Mesothelial cell of epicardium (in vitro differentiated cells): ENCODE measurements around the gene SAXO2. TPM values are rescaled to one million over a fixed set of nuclear protein-coding genes. Genes with fewer than 3 reads are reported as not detected.

Source experiments
- DNase-seq, 2 experiments: peaks; one replicate each; pipeline ENCODE4 v3.0.0; 2021; ENCODE audit warnings: low spot score in 2 of 2; ENCODE audit not compliant: unreplicated experiment in 2 of 2
- H3K27ac Mint-ChIP-seq: 2 replicates; pipeline ENCODE4 v1.8.0; 2021; ENCODE audit warnings: mixed read lengths
- H3K27me3 Mint-ChIP-seq: 2 replicates; pipeline ENCODE4 v1.8.0; 2021; ENCODE audit warnings: low read depth, mixed read lengths
- H3K36me3 Mint-ChIP-seq: 2 replicates; pipeline ENCODE4 v1.8.0; 2021; ENCODE audit warnings: mixed read lengths
- H3K4me1 Mint-ChIP-seq: 2 replicates; pipeline ENCODE4 v1.8.0; 2021; ENCODE audit warnings: mixed read lengths
- H3K4me3 Mint-ChIP-seq: 2 replicates; pipeline ENCODE4 v1.8.0; 2021; ENCODE audit warnings: mild to moderate bottlenecking, moderate library complexity, mixed read lengths
- H3K9me3 Mint-ChIP-seq: 2 replicates; pipeline ENCODE4 v1.8.0; 2021; ENCODE audit warnings: mixed read lengths
- CTCF ChIP-seq: fragments of 200-600 bp; sonication (generic); IDR thresholded peaks from one replicate; pipeline ENCODE4 v1.5.0; 2021; ENCODE audit warnings: antibody characterized with exemption; ENCODE audit not compliant: unreplicated experiment
- total RNA-seq: library from RNA; stranded (reverse); gene quantifications from 3 replicates; pipeline ENCODE4 v1.2.1, GENCODE V29; 2021

SAXO2 gene
- total RNA-seq, 1 donor from 2014 or later, result 4.3 TPM

- H3K36me3 Mint-ChIP-seq, result no peaks in the 10 kb centered on the region
- no peak overlapping the region for H3K27ac Mint-ChIP-seq
- TF ChIP-seq CTCF, result no peak
- peaks cover 7% of the 10 kb centered on the region for H3K4me1 Mint-ChIP-seq
- peak in 1 of 2 experiments; percentile 33 for DNase-seq
- no peaks in the 10 kb centered on the region for H3K9me3 Mint-ChIP-seq
- no peaks in the 10 kb centered on the region for H3K27me3 Mint-ChIP-seq
- no peak overlapping the region for H3K4me3 Mint-ChIP-seq
Observed at GRCh38 chr15:82301296-82302016, 38.8 kb downstream of the SAXO2 start.

DNA sequence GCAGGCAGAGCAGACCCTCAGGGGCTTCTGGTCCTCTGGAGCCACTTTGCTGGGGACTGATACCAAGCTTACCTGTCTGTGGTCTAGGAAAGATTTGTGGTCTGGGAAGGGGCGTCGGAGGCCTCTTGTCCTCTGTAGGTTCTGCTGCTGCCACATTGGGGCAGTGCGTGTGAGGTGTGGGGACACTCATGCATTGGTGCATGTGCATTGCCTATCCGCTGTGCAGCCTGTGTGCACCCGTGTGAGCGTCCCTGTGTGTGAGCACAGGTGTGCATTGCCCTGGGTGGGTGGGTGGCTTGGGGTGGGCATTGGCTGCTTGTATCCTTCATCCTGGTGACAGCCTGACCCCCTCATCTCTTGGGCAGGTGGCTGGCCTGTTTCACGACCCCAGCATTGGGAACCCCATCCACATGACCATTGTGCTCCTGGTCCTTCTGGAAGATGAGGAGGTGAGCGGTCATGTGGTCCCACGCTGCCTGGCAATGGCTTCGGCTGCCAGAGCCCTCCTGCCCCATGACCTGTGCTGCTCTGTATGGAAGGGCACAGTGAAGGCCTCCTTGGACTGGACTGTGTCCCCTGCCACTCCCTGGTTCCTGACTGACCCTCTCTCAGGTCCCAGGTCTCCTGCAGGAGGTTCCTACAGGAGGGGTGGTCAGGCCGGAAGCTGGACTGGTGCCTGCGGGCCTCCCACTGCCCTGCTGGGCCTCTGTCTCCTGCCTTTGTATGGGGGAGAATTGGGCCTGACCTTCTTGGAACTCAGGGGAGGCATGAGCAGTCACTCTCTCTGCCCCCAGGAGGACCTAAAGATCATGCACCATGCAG lies 41.5 kb downstream of the SAXO2 start:
- DNase-seq, result peak in 1 of 2 experiments; percentile 35
- peaks cover 7% of the 10 kb centered on the region for H3K4me1 Mint-ChIP-seq
- H3K27ac Mint-ChIP-seq, result no peak overlapping the region
- no peaks in the 10 kb centered on the region for H3K36me3 Mint-ChIP-seq
- no peaks in the 10 kb centered on the region for H3K27me3 Mint-ChIP-seq
- H3K4me3 Mint-ChIP-seq, result no peak overlapping the region
- TF ChIP-seq CTCF, result no peak
- H3K9me3 Mint-ChIP-seq, result no peaks in the 10 kb centered on the region

- H3K4me3 Mint-ChIP-seq, result no peak overlapping the region
- no peaks in the 10 kb centered on the region for H3K36me3 Mint-ChIP-seq
- H3K9me3 Mint-ChIP-seq, result peaks cover under 1% of the 10 kb centered on the region
- no peak for TF ChIP-seq CTCF
- H3K27ac Mint-ChIP-seq, result no peak overlapping the region
- DNase-seq, result peak in 1 of 2 experiments; percentile 28
- H3K4me1 Mint-ChIP-seq, result peaks cover 7% of the 10 kb centered on the region
- H3K27me3 Mint-ChIP-seq, result no peaks in the 10 kb centered on the region
Observed at GRCh38 chr15:82304778-82305090, 42.1 kb downstream of the SAXO2 start.

GRCh38 chr15:82305621-82306048 lies 43.0 kb downstream of the SAXO2 start:
- Mint-ChIP-seq H3K4me3 (no peak overlapping the region), H3K4me1 (peaks cover 7% of the 10 kb centered on the region), H3K27ac (no peak overlapping the region), H3K27me3 (peaks cover 3% of the 10 kb centered on the region), H3K36me3 (no peaks in the 10 kb centered on the region), H3K9me3 (peaks cover 7% of the 10 kb centered on the region)
- DNase-seq, result peak in 1 of 2 experiments; percentile 36
- TF ChIP-seq CTCF, result no peak

- peaks cover 9% of the 10 kb centered on the region for H3K27me3 Mint-ChIP-seq
- TF ChIP-seq CTCF, result no peak
- H3K9me3 Mint-ChIP-seq, result peaks cover 13% of the 10 kb centered on the region
- H3K4me1 Mint-ChIP-seq, result peaks cover 1% of the 10 kb centered on the region
- no peak overlapping the region for H3K4me3 Mint-ChIP-seq
- no peak overlapping the region for H3K27ac Mint-ChIP-seq
- DNase-seq, result peak in 1 of 2 experiments; percentile 33
- no peaks in the 10 kb centered on the region for H3K36me3 Mint-ChIP-seq
Observed at GRCh38 chr15:82306791-82307713, 44.4 kb downstream of the SAXO2 start.
